Measurements from ENCODE around the gene BACH1. TPM values are rescaled to one million over a fixed set of nuclear protein-coding genes. Genes with fewer than 3 reads are reported as not detected.
"Not testable (repeated sequence)": the region's sequence is repeated elsewhere in the genome, so short reads cannot be mapped to it uniquely, and the experiment has no call there.

The BACH1 gene
- total RNA-seq, 1 donor from 2014 or later = 123 TPM

GRCh38 chr21:29346771-29347170, 48.0 kb downstream of the BACH1 start:
- no peaks in the 10 kb centered on the region for H3K9me3 Mint-ChIP-seq (ENCODE audit: low read depth)
- H3K27ac Mint-ChIP-seq (ENCODE audit: unreplicated experiment) = peak overlapping the region; percentile 22
- TF ChIP-seq CTCF (IDR thresholded peaks at IDR 0.05) = no peak
- no peaks in the 10 kb centered on the region for H3K27me3 Mint-ChIP-seq (ENCODE audit: low read depth)
- no peak for DNase-seq (ENCODE audit: low spot score)
- peaks cover 12% of the 10 kb centered on the region for H3K36me3 Mint-ChIP-seq (ENCODE audit: low read depth)
- H3K4me3 Mint-ChIP-seq (ENCODE audit: unreplicated experiment) = no peak overlapping the region
- peaks cover 75% of the 10 kb centered on the region for H3K4me1 Mint-ChIP-seq (ENCODE audit: low read depth)

- Mint-ChIP-seq H3K27me3 (ENCODE audit: low read depth) (no peaks in the 10 kb centered on the region), H3K4me1 (ENCODE audit: low read depth) (peaks cover 74% of the 10 kb centered on the region), H3K4me3 (ENCODE audit: unreplicated experiment) (no peak overlapping the region), H3K9me3 (ENCODE audit: low read depth) (no peaks in the 10 kb centered on the region), H3K36me3 (ENCODE audit: low read depth) (peaks cover 12% of the 10 kb centered on the region), H3K27ac (ENCODE audit: unreplicated experiment) (peak overlapping the region; percentile 23)
- no peak for DNase-seq (ENCODE audit: low spot score)
- TF ChIP-seq CTCF (IDR thresholded peaks at IDR 0.05) = no peak
Observed at GRCh38 chr21:29347274-29347681, 48.6 kb downstream of the BACH1 start.

GRCh38 chr21:29349702-29350101, 51.0 kb downstream of the BACH1 start:
- H3K36me3 Mint-ChIP-seq (ENCODE audit: low read depth) = peaks cover 25% of the 10 kb centered on the region
- H3K27me3 Mint-ChIP-seq (ENCODE audit: low read depth) = no peaks in the 10 kb centered on the region
- TF ChIP-seq CTCF (IDR thresholded peaks at IDR 0.05) = no peak
- peaks cover 56% of the 10 kb centered on the region for H3K4me1 Mint-ChIP-seq (ENCODE audit: low read depth)
- H3K27ac Mint-ChIP-seq (ENCODE audit: unreplicated experiment) = peak overlapping the region; percentile 84
- no peak for DNase-seq (ENCODE audit: low spot score)
- H3K4me3 Mint-ChIP-seq (ENCODE audit: unreplicated experiment) = no peak overlapping the region
- H3K9me3 Mint-ChIP-seq (ENCODE audit: low read depth) = peaks cover 7% of the 10 kb centered on the region

- no peaks in the 10 kb centered on the region for H3K27me3 Mint-ChIP-seq (ENCODE audit: low read depth)
- no peak overlapping the region for H3K4me3 Mint-ChIP-seq (ENCODE audit: unreplicated experiment)
- TF ChIP-seq CTCF (IDR thresholded peaks at IDR 0.05) = no peak
- peaks cover 56% of the 10 kb centered on the region for H3K4me1 Mint-ChIP-seq (ENCODE audit: low read depth)
- peaks cover 8% of the 10 kb centered on the region for H3K9me3 Mint-ChIP-seq (ENCODE audit: low read depth)
- peaks cover 25% of the 10 kb centered on the region for H3K36me3 Mint-ChIP-seq (ENCODE audit: low read depth)
- H3K27ac Mint-ChIP-seq (ENCODE audit: unreplicated experiment) = peak overlapping the region; percentile 84
- DNase-seq (ENCODE audit: low spot score) = no peak
Observed at GRCh38 chr21:29350246-29350779, 51.6 kb downstream of the BACH1 start.

- Mint-ChIP-seq H3K27ac (ENCODE audit: unreplicated experiment) (peak overlapping the region; percentile 84), H3K27me3 (ENCODE audit: low read depth) (no peaks in the 10 kb centered on the region), H3K4me3 (ENCODE audit: unreplicated experiment) (no peak overlapping the region), H3K9me3 (ENCODE audit: low read depth) (peaks cover 8% of the 10 kb centered on the region), H3K36me3 (ENCODE audit: low read depth) (peaks cover 23% of the 10 kb centered on the region), H3K4me1 (ENCODE audit: low read depth) (peaks cover 47% of the 10 kb centered on the region)
- no peak for TF ChIP-seq CTCF (IDR thresholded peaks at IDR 0.05)
- no peak for DNase-seq (ENCODE audit: low spot score)
Observed at GRCh38 chr21:29351691-29352090, 53.0 kb downstream of the BACH1 start.

GRCh38 chr21:29355043-29355710, 56.5 kb downstream of the BACH1 start:
- peaks cover 23% of the 10 kb centered on the region for H3K4me1 Mint-ChIP-seq (ENCODE audit: low read depth)
- H3K36me3 Mint-ChIP-seq (ENCODE audit: low read depth) = peaks cover 17% of the 10 kb centered on the region
- not testable (repeated sequence) for DNase-seq (ENCODE audit: low spot score); H3K27me3 Mint-ChIP-seq (ENCODE audit: low read depth); H3K27ac Mint-ChIP-seq (ENCODE audit: unreplicated experiment); H3K4me3 Mint-ChIP-seq (ENCODE audit: unreplicated experiment); H3K9me3 Mint-ChIP-seq (ENCODE audit: low read depth)

- not testable (repeated sequence) for H3K4me3 Mint-ChIP-seq (ENCODE audit: unreplicated experiment); H3K27me3 Mint-ChIP-seq (ENCODE audit: low read depth); DNase-seq (ENCODE audit: low spot score); H3K27ac Mint-ChIP-seq (ENCODE audit: unreplicated experiment); H3K9me3 Mint-ChIP-seq (ENCODE audit: low read depth)
- Mint-ChIP-seq H3K36me3 (ENCODE audit: low read depth) (peaks cover 17% of the 10 kb centered on the region), H3K4me1 (ENCODE audit: low read depth) (peaks cover 12% of the 10 kb centered on the region)
Observed at GRCh38 chr21:29356291-29356690, 57.6 kb downstream of the BACH1 start.

GRCh38 chr21:29356810-29357209, 58.1 kb downstream of the BACH1 start:
- H3K9me3 Mint-ChIP-seq (ENCODE audit: low read depth); H3K27ac Mint-ChIP-seq (ENCODE audit: unreplicated experiment); H3K4me3 Mint-ChIP-seq (ENCODE audit: unreplicated experiment); DNase-seq (ENCODE audit: low spot score); H3K27me3 Mint-ChIP-seq (ENCODE audit: low read depth); H3K4me1 Mint-ChIP-seq (ENCODE audit: low read depth): not testable (repeated sequence)
- H3K36me3 Mint-ChIP-seq (ENCODE audit: low read depth) = peaks cover 19% of the 10 kb centered on the region
